Ishikawa (cell line): ENCODE data around the gene ITPR2.

Source experiments
- CEBPB ChIP-seq: IDR thresholded peaks from 2 replicates; pipeline ENCODE4 v1.6.1; 2012
- CREB1 ChIP-seq: IDR thresholded peaks from 2 replicates; pipeline ENCODE4 v1.6.1; 2012; ENCODE audit warnings: low read depth
- EGR1 ChIP-seq: IDR thresholded peaks from 2 replicates; pipeline ENCODE4 v1.6.1; 2012
- EP300 ChIP-seq: IDR thresholded peaks from 2 replicates; pipeline ENCODE4 v1.6.1; 2012; ENCODE audit warnings: borderline replicate concordance
- FOXM1 ChIP-seq: IDR thresholded peaks from 2 replicates; pipeline ENCODE4 v1.6.1; 2012; ENCODE audit warnings: low read depth, borderline replicate concordance
- NFIC ChIP-seq: IDR thresholded peaks from 2 replicates; pipeline ENCODE4 v1.6.1; 2012
- RAD21 ChIP-seq: IDR thresholded peaks from 2 replicates; pipeline ENCODE4 v1.6.1; 2012; ENCODE audit warnings: low read depth
- TAF1 ChIP-seq: IDR thresholded peaks from 2 replicates; pipeline ENCODE4 v1.6.1; 2012; ENCODE audit warnings: low read depth, mild to moderate bottlenecking
- TCF12 ChIP-seq: IDR thresholded peaks from 2 replicates; pipeline ENCODE4 v1.6.1; 2012; ENCODE audit warnings: low read depth
- TEAD4 ChIP-seq: IDR thresholded peaks from 2 replicates; pipeline ENCODE4 v1.6.1; 2012
- YY1 ChIP-seq: IDR thresholded peaks from 2 replicates; pipeline ENCODE4 v1.6.1; 2012; ENCODE audit warnings: low read depth
- ZBTB7A ChIP-seq: IDR thresholded peaks from 2 replicates; pipeline ENCODE4 v1.6.1; 2012; ENCODE audit warnings: low read depth
- TF ChIP-seq, protein P1 (sequence below): IDR thresholded peaks from 2 replicates; pipeline ENCODE4 v1.6.1; 2012; ENCODE audit warnings: low read depth, mild to moderate bottlenecking
- TF ChIP-seq, protein P2 (sequence below): IDR thresholded peaks from 2 replicates; pipeline ENCODE4 v1.6.1; 2012
- TF ChIP-seq, protein P3 (sequence below): IDR thresholded peaks from 2 replicates; pipeline ENCODE4 v1.6.1; 2012

ITPR2 gene

DNA sequence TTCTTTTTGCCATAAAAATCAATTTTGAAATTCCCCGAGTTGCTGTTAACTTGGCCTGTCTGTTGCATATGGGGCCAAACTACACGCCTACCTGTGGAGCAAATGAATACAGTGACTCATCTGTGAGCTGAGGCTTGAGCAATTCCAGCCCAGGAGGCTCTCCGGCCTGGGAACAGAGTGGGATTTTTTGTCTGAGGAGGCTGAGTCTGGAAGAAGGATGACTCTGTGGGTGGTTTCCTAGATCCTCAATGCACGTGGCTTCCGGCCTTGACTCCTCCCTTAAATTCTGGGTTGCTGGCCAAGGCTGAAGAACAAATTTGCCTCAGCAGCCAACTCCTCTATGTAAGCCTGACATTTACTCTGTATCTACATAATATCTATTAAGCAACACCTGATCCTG, 513.5 kb downstream of the ITPR2 start:
- TF ChIP-seq TEAD4: peak; percentile 18; the same call in 1 of the 2 replicates
- peak; percentile 55; the same call in 1 of the 2 replicates for TF ChIP-seq CEBPB
- TF ChIP-seq NFIC: no peak; the same call in 1 of the 2 replicates
- TF ChIP-seq, protein P1, sequence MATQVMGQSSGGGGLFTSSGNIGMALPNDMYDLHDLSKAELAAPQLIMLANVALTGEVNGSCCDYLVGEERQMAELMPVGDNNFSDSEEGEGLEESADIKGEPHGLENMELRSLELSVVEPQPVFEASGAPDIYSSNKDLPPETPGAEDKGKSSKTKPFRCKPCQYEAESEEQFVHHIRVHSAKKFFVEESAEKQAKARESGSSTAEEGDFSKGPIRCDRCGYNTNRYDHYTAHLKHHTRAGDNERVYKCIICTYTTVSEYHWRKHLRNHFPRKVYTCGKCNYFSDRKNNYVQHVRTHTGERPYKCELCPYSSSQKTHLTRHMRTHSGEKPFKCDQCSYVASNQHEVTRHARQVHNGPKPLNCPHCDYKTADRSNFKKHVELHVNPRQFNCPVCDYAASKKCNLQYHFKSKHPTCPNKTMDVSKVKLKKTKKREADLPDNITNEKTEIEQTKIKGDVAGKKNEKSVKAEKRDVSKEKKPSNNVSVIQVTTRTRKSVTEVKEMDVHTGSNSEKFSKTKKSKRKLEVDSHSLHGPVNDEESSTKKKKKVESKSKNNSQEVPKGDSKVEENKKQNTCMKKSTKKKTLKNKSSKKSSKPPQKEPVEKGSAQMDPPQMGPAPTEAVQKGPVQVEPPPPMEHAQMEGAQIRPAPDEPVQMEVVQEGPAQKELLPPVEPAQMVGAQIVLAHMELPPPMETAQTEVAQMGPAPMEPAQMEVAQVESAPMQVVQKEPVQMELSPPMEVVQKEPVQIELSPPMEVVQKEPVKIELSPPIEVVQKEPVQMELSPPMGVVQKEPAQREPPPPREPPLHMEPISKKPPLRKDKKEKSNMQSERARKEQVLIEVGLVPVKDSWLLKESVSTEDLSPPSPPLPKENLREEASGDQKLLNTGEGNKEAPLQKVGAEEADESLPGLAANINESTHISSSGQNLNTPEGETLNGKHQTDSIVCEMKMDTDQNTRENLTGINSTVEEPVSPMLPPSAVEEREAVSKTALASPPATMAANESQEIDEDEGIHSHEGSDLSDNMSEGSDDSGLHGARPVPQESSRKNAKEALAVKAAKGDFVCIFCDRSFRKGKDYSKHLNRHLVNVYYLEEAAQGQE: no peak
- peak; percentile 40; the same call in 1 of the 2 replicates for TF ChIP-seq EP300
- no peak for TF ChIP-seq YY1
- no peak for TF ChIP-seq ZBTB7A
- TF ChIP-seq TCF12: no peak
- TF ChIP-seq RAD21: no peak
- TF ChIP-seq TAF1: no peak
- TF ChIP-seq, protein P2, sequence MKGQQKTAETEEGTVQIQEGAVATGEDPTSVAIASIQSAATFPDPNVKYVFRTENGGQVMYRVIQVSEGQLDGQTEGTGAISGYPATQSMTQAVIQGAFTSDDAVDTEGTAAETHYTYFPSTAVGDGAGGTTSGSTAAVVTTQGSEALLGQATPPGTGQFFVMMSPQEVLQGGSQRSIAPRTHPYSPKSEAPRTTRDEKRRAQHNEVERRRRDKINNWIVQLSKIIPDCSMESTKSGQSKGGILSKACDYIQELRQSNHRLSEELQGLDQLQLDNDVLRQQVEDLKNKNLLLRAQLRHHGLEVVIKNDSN: peak; percentile 48; the same call in 1 of the 2 replicates

DNA sequence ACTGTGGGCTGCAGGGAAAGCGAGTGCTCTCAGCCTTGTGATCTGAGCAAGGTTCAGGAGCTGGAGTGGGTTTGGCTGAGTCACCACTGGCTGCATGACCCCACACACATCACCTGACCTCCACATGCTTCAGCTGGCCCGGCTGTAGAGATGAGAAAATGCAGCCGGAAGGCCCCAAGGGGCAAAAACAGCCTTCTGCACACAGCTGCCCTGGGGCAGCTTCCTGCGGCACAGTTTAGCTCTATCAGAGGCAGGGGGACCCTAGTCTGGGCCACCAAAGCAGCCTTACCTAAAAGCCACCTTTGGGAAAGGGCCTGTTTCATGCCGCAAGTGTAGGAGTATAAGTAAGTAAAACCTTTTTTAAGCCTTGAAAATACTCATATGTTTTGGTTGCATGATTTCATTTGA, 514.3 kb downstream of the ITPR2 start:
- no peak for TF ChIP-seq FOXM1
- 0 out of 2 replicates have a peak, but pooled peaks have one; percentile 7 for TF ChIP-seq EP300
- no peak for TF ChIP-seq YY1
- no peak for TF ChIP-seq TEAD4

DNA sequence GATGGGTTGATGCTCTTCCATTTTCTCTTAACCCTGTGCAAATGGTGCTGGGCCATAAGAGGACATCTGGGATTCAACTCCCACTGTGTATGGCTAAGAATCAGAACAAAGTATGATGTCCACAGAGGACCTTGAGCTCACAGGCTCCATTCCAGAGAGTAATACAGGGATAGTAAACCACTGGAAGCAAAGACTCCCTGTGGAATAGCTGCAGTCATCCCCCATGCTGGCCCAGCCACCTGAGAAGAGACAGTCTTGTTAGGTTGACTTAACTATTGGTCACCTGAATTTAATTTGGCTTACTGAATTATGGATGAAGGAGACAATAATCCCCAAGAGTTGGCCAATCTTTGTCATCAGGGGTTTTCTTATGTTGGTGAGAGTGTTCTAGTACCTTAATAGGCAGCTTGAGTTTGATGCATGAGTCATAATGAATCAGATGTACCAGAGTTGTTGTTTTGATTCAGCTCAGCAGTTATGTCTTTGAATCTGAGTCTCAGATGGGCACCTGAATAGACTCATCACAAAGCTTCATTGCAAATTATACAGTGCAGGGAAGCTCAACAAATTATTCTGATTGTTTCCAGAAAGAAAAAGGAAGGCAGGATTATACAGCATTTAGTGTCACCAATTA, 514.9 kb downstream of the ITPR2 start:
- TF ChIP-seq RAD21 (no peak), FOXM1 (no peak), EP300 (0 out of 2 replicates have a peak, but pooled peaks have one; percentile 9)

DNA sequence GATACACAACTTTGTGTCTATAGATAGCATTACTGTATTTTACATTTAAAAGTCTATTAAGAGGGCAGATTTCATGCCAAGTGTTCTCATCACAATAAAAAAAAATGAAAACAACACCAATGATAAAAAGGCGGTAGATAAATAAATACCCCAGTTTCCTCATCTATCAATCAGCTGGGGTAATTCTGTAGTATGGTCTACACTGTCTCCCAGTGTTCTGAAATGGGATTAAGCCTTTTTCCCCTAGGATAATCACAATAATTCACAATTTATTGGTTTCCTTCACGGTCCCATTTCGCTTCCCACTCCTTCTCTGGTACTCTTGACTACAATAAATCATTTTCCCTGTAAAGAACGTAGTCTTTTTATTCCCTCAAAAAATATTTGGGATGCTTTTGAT, 523.4 kb downstream of the ITPR2 start:
- TF ChIP-seq TEAD4: no peak
- peak; percentile 26; the same call in 1 of the 2 replicates for TF ChIP-seq RAD21

DNA sequence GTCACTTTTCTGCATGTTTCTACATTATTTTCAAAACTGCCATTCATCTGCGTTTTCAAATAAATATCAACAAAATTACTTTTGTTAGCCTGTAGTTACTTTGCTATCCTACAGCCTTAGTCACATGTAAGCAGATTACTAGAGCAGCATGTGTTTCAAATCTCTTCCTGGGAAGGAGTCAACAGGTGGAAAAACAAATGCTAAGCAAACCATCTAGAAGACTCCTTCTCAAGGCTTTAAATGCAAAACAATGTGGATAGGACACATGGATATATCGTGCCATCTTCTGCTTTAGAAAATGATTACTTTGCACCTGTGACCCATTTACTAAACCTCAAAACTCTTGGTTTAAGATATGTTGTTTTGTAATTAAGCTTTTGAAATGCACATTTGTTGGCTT, 528.7 kb downstream of the ITPR2 start:
- TF ChIP-seq YY1 (no peak), EP300 (no peak), CREB1 (no peak), RAD21 (no peak), TEAD4 (no peak), CEBPB (no peak), FOXM1 (no peak), TCF12 (no peak), ZBTB7A (no peak), EGR1 (no peak), TAF1 (no peak), NFIC (no peak)
- TF ChIP-seq, protein P1: no peak
- TF ChIP-seq, protein P2: no peak
- TF ChIP-seq, protein P3, sequence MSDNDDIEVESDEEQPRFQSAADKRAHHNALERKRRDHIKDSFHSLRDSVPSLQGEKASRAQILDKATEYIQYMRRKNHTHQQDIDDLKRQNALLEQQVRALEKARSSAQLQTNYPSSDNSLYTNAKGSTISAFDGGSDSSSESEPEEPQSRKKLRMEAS: no peak

DNA sequence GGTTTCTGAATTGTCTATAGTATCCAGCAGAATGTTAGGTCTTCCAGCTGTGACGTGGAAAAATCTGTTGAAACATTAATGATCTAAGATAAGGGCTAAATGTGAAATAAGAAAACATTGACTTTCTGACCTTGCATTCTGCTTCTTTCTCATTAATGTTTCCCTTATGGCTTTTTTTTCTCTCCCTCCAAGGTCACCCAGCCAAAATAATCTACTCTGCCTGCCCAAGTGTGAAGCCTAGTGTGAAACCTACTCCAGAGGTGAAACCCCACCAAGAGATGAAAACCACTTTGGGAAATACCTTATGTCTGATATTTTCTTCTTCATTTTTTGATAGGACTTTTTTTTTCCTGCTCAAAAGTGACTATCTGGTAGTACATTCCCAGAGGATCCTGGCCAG, 529.6 kb downstream of the ITPR2 start:
- TF ChIP-seq NFIC (no peak), EGR1 (no peak), CEBPB (no peak), TAF1 (no peak), RAD21 (no peak), TEAD4 (no peak), EP300 (no peak), FOXM1 (no peak), CREB1 (no peak), TCF12 (no peak)
- TF ChIP-seq, protein P3: no peak
- TF ChIP-seq, protein P1: no peak
- TF ChIP-seq, protein P2: no peak
